Lower leg skin (tissue), 3 donors: ENCODE results near the gene NEURL3.

Source experiments
- CTCF ChIP-seq, 3 donors: fragments of 450-650 bp; IDR thresholded peaks; one replicate each; pipeline ENCODE4 v1.5.1; 2016; ENCODE audit warnings: antibody characterized with exemption in 3 of 3, mild to moderate bottlenecking in 3 of 3, moderate library complexity in 2 of 3
- POLR2A ChIP-seq, 2 donors: fragments of 450-650 bp; IDR thresholded peaks; one replicate each; pipeline ENCODE4 v1.6.1; 2016 to 2017; ENCODE audit warnings: antibody characterized with exemption in 2 of 2, mild to moderate bottlenecking in 1 of 2, moderate library complexity in 1 of 2

GRCh38 chr2:96547203-96547641, 42.1 kb upstream of the NEURL3 start:
- TF ChIP-seq CTCF (IDR thresholded peaks at IDR 0.05) (no peak), POLR2A (IDR thresholded peaks at IDR 0.05) (no peak)
